ENCODE measurements around the gene WDR1. TPM values are rescaled to one million over a fixed set of nuclear protein-coding genes. Genes with fewer than 3 reads are reported as not detected.

Gene WDR1
- total and polyA plus RNA-seq, 4 donors: 85.8 to 148 (median 135) TPM

DNA sequence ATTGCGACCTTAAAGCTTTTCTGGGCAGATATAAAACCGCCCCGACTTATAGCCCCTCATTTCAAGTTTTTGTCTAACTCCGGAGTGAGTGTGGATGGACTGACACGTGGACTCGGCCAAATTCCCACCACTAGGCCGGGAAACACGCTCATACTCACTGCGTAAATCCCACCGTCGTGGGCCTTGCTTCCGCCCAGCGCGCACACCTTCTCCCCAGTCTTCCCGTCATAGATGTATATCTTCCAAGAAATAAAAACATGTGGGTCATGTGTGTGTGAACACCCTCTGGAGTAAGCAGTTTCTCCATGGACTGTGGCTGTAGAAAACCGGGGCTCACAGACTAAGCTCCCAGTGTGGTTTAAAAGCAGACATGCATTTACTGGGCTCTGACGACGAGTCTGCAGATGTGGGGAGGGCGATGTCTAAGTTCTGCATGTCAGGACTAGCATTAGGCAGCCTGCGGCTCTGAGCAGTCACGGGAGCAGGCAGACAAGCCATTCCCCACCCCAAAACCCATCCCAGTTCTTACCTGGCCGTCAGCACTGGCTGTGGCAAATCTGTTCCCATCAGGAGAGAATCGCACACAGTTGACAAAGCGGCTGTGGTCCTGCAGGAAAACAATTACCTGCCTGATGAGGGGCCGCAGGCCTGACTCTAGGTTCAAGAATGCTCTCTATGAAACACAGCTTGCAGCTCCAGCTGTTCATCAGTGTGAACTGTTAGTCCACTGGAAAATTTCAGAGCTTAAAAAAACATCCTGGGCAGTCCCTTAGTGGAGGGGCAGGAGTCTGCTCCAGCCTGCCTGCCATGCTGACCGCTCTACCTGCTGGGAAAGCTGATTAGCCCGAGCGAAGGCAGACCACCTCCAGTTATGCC lies 28.2 kb downstream of the WDR1 start:
- WGBS (ENCODE audit: insufficient coverage): 88% methylated on average over 18 of the region's 28 CpGs
- peaks cover 12% of the 10 kb centered on the region for H3K4me1 ChIP-seq (ENCODE audit: control insufficient read depth, insufficient read depth, low read length)
- DNase-seq (ENCODE audit: low read depth in 4 of 6, low spot score in 6 of 6): no peak
- H3K27ac ChIP-seq (ENCODE audit: low read depth, low read length): no peak overlapping the region
- H3K4me3 ChIP-seq (ENCODE audit: low read depth, low read length): no peak overlapping the region
- H3K9me3 ChIP-seq (ENCODE audit: control insufficient read depth, insufficient read depth, low read length): no peaks in the 10 kb centered on the region
- H3K27me3 ChIP-seq (ENCODE audit: control insufficient read depth, insufficient read depth, low read length): no peaks in the 10 kb centered on the region
- H3K36me3 ChIP-seq (ENCODE audit: control insufficient read depth, insufficient read depth, low read length): peaks cover 99% of the 10 kb centered on the region

DNA sequence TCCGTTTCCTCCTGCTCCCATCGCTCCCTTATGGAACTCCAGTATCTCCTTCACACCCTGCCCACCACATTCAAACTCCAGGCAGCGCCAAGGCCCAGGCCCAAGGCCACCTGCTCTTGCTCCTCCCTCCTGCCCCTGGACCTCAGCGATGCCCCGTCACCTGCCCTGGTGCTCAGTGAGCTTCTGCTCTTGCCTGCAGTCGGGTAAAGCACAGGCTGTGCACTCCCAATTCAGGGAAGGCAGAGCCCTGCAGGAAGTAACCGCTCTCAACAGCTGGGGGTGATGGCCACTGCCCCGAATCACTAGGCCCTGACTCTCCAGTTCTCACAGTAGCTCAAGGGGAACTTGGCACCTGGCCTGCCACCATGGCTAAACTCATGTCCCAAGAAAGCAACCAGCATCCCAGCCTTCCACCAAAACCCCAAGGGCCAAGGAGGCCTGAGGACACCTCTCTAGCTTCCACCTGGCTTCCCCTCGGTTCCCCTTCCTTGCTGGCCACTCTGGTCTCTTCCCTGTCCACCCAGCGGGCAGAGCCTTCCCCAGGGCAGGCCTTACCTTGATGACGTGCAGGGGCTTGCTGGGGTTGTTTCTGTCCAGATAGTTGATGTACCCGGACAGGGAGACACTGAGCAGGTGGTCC lies 29.3 kb downstream of the WDR1 start:
- H3K9me3 ChIP-seq (ENCODE audit: control insufficient read depth, insufficient read depth, low read length): no peaks in the 10 kb centered on the region
- H3K27me3 ChIP-seq (ENCODE audit: control insufficient read depth, insufficient read depth, low read length): no peaks in the 10 kb centered on the region
- DNase-seq (ENCODE audit: low read depth in 4 of 6, low spot score in 6 of 6): no peak
- H3K36me3 ChIP-seq (ENCODE audit: control insufficient read depth, insufficient read depth, low read length): peaks cover 99% of the 10 kb centered on the region
- H3K4me3 ChIP-seq (ENCODE audit: low read depth, low read length): no peak overlapping the region
- WGBS (ENCODE audit: insufficient coverage): 99% methylated on average over 12 of the region's 12 CpGs
- H3K27ac ChIP-seq (ENCODE audit: low read depth, low read length): no peak overlapping the region
- peaks cover 1% of the 10 kb centered on the region for H3K4me1 ChIP-seq (ENCODE audit: control insufficient read depth, insufficient read depth, low read length)

- WGBS (ENCODE audit: insufficient coverage): 93% methylated on average over 13 of the region's 13 CpGs
- H3K4me3 ChIP-seq (ENCODE audit: low read depth, low read length): no peak overlapping the region
- H3K9me3 ChIP-seq (ENCODE audit: control insufficient read depth, insufficient read depth, low read length): no peaks in the 10 kb centered on the region
- H3K4me1 ChIP-seq (ENCODE audit: control insufficient read depth, insufficient read depth, low read length): no peaks in the 10 kb centered on the region
- peaks cover 98% of the 10 kb centered on the region for H3K36me3 ChIP-seq (ENCODE audit: control insufficient read depth, insufficient read depth, low read length)
- DNase-seq (ENCODE audit: low read depth in 4 of 6, low spot score in 6 of 6): no peak
- no peaks in the 10 kb centered on the region for H3K27me3 ChIP-seq (ENCODE audit: control insufficient read depth, insufficient read depth, low read length)
- H3K27ac ChIP-seq (ENCODE audit: low read depth, low read length): no peak overlapping the region
These were observed 30.0 kb downstream of the WDR1 start for GRCh38 chr4:10086506-10087120.

DNA sequence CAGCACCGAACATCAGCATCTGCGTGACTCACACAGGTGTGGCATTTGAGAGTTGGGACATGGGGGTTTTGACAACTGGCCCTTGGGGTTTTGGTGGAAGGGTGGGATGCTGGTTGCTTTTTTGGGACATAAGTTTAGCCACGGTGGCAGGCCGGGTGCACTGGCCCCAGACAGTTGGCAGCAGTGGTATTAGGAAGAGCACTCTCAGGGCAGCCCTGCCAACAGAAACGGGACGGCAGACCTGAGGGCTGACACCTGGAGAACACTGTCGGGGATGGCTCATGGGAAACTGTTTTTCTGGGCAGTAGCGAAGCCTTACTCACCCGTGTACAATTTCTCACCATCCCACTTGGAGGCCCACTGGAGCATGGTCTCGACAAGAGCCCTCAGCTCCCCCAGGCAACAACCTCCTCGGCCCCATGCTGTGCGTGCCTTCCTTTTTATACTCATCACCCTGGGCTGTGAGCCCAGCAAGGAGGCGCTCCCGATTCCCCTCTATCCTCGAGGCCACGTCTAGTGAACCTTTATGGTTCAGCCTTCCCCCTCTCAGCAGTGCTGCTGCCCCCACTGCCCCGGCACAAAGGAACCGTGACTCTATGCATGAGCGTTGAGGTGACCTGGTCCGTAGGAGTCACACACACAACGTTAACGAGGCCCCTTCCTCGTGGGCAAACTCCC lies 30.6 kb downstream of the WDR1 start:
- no peaks in the 10 kb centered on the region for H3K27me3 ChIP-seq (ENCODE audit: control insufficient read depth, insufficient read depth, low read length)
- H3K27ac ChIP-seq (ENCODE audit: low read depth, low read length): no peak overlapping the region
- H3K36me3 ChIP-seq (ENCODE audit: control insufficient read depth, insufficient read depth, low read length): peaks cover 95% of the 10 kb centered on the region
- no peak overlapping the region for H3K4me3 ChIP-seq (ENCODE audit: low read depth, low read length)
- no peaks in the 10 kb centered on the region for H3K4me1 ChIP-seq (ENCODE audit: control insufficient read depth, insufficient read depth, low read length)
- DNase-seq (ENCODE audit: low read depth in 4 of 6, low spot score in 6 of 6): no peak
- 87% methylated on average over 20 of the region's 23 CpGs for WGBS (ENCODE audit: insufficient coverage)
- H3K9me3 ChIP-seq (ENCODE audit: control insufficient read depth, insufficient read depth, low read length): no peaks in the 10 kb centered on the region

DNA sequence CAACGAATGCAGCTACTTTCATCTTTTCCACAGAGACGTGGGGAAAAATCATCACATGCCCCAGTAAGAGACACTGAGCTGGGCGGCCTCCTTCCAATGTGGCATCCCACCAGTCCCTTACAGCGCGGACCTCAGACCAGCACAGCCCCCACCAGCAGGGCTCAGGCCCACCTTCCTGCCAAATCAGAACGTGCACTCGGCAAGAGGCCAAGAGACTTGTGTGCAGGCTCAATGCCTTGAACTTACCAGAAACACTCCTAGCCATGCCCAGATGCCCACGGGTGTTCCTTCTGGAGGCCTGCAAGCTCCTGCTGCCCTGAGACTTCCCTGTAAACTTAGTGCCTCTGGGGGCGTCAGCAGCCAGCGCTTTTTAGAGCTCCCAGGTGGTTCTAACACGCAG lies 31.2 kb downstream of the WDR1 start:
- 73% methylated on average over 11 of the region's 11 CpGs for WGBS (ENCODE audit: insufficient coverage)
- H3K4me1 ChIP-seq (ENCODE audit: control insufficient read depth, insufficient read depth, low read length): peaks cover 1% of the 10 kb centered on the region
- peaks cover 95% of the 10 kb centered on the region for H3K36me3 ChIP-seq (ENCODE audit: control insufficient read depth, insufficient read depth, low read length)

DNA sequence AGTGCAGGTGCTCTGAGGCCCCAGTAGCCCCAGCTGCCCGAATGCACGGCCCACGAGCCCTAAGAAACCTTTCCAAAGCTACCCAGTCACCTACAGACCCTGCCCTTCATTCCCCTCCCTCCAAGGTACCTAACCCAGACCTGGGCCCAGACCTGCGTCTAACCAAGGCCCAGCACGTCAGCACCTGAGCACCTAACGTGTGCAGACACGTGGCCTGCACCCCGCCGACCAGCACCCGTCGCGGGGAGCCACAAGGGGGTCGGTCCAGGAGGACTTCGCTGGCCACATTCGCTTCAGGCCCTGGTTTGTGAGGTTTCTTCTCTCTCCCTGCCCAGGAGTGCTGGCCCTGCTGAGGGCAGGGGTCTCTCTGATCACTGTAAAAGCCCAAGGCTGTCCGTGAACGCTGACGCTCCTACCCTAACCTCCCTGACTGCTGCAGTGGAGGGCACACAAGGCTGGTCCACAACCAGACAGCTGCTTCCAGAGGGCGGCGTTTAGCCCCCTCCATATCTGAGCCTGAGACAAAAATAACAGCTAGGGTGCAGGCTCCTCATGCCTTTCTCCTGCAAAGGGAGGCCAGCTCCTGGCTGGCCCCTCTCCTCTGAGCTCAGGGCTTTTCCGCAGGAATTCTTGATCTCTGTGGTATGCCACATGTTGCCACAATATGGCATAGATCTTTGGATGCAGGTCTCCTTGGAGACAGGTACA lies 31.8 kb downstream of the WDR1 start:
- H3K4me3 ChIP-seq (ENCODE audit: low read depth, low read length): no peak overlapping the region
- no peaks in the 10 kb centered on the region for H3K27me3 ChIP-seq (ENCODE audit: control insufficient read depth, insufficient read depth, low read length)
- WGBS (ENCODE audit: insufficient coverage): 91% methylated on average over 21 of the region's 21 CpGs
- H3K9me3 ChIP-seq (ENCODE audit: control insufficient read depth, insufficient read depth, low read length): no peaks in the 10 kb centered on the region
- H3K36me3 ChIP-seq (ENCODE audit: control insufficient read depth, insufficient read depth, low read length): peaks cover 97% of the 10 kb centered on the region
- H3K27ac ChIP-seq (ENCODE audit: low read depth, low read length): no peak overlapping the region
- no peak for DNase-seq (ENCODE audit: low read depth in 4 of 6, low spot score in 6 of 6)
- H3K4me1 ChIP-seq (ENCODE audit: control insufficient read depth, insufficient read depth, low read length): peaks cover 3% of the 10 kb centered on the region

More for the DNA sequence above, 31.2 kb downstream of the WDR1 start:
- H3K27ac ChIP-seq (ENCODE audit: low read depth, low read length): no peak overlapping the region
- no peak overlapping the region for H3K4me3 ChIP-seq (ENCODE audit: low read depth, low read length)
- no peaks in the 10 kb centered on the region for H3K27me3 ChIP-seq (ENCODE audit: control insufficient read depth, insufficient read depth, low read length)
- no peaks in the 10 kb centered on the region for H3K9me3 ChIP-seq (ENCODE audit: control insufficient read depth, insufficient read depth, low read length)
- DNase-seq (ENCODE audit: low read depth in 4 of 6, low spot score in 6 of 6): no peak

GRCh38 chr4:10083861-10084641 lies 32.5 kb downstream of the WDR1 start:
- H3K27me3 ChIP-seq (ENCODE audit: control insufficient read depth, insufficient read depth, low read length): no peaks in the 10 kb centered on the region
- H3K27ac ChIP-seq (ENCODE audit: low read depth, low read length): no peak overlapping the region
- 85% methylated on average over 23 of the region's 23 CpGs for WGBS (ENCODE audit: insufficient coverage)
- no peak overlapping the region for H3K4me3 ChIP-seq (ENCODE audit: low read depth, low read length)
- peaks cover 3% of the 10 kb centered on the region for H3K4me1 ChIP-seq (ENCODE audit: control insufficient read depth, insufficient read depth, low read length)
- no peaks in the 10 kb centered on the region for H3K9me3 ChIP-seq (ENCODE audit: control insufficient read depth, insufficient read depth, low read length)
- H3K36me3 ChIP-seq (ENCODE audit: control insufficient read depth, insufficient read depth, low read length): peaks cover 97% of the 10 kb centered on the region
- no peak for DNase-seq (ENCODE audit: low read depth in 4 of 6, low spot score in 6 of 6)

DNA sequence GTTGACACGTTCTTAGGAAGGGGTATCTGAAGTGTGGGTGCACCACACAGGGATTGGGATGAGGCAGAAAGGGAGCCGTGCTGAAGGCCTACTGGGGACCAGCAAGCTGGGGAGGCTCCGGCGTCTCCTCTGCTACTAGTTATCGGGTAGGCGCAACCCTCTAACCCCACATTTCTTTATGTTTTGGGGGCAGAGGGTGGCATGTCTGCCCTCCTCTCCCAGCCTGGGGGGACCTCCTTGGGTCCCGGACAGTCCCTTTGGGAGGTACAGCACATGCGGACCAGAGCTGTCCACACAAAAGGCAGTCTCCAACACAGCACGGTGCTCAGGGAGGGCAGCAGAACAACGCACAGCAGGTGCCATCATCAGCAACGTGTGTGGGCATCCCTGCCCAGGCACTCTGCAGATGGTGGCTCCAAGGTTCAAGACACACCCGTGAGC lies 33.2 kb downstream of the WDR1 start:
- WGBS (ENCODE audit: insufficient coverage): 83% methylated on average over 11 of the region's 12 CpGs
- Histone ChIP-seq H3K27ac (ENCODE audit: low read depth, low read length) (no peak overlapping the region), H3K4me1 (ENCODE audit: control insufficient read depth, insufficient read depth, low read length) (peaks cover 3% of the 10 kb centered on the region), H3K27me3 (ENCODE audit: control insufficient read depth, insufficient read depth, low read length) (no peaks in the 10 kb centered on the region), H3K4me3 (ENCODE audit: low read depth, low read length) (no peak overlapping the region), H3K36me3 (ENCODE audit: control insufficient read depth, insufficient read depth, low read length) (peaks cover 97% of the 10 kb centered on the region), H3K9me3 (ENCODE audit: control insufficient read depth, insufficient read depth, low read length) (no peaks in the 10 kb centered on the region)
- no peak for DNase-seq (ENCODE audit: low read depth in 4 of 6, low spot score in 6 of 6)
